NT2/D1 (cell line): Measurements from ENCODE around the gene TMEM51.

Experiments
- YY1 ChIP-seq: IDR thresholded peaks from 2 replicates; pipeline ENCODE4 v1.6.1; 2011; ENCODE audit not compliant: insufficient read length, insufficient read depth
- ZNF274 ChIP-seq: IDR thresholded peaks from 2 replicates; pipeline ENCODE4 v1.6.1; 2011; ENCODE audit warnings: mild to moderate bottlenecking, low read depth, low read length

DNA sequence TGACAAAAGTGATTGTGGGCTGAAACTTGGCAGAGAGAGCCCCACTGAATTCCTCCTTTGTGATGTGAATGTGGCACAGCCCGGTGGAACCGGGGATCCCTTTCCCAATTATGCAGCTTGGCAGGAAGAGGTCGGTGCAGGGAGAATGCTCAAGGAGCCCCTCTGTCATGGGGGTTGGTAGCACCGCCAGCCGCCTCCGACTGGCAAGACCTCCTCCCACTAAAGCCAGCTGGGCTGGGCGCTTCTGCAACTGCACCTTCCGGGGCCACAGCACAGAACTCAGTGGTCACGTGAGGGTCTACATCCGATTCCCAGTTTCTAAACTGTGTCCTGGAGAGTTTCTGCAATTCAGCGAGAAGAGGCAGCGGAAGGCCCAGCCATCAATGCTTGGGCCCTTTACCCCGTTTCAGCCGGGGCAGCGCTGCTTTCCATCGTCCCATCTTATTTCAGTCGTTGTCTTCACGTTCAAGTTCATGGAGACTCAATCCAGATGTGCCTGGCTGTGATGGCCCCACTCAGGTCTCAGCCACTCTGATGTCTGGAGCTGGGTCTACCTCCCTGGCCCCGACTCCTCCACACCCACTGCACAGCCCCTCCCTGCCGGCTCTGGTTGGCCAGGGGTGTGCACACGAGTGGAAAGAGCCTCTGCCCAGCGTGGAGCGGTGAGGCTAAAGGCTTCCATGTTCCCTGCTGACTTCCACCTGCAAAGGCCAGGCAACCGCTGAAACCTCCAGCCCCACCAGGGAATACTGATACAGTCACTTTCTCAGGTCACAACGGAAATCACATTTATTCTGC, 53.7 kb downstream of the TMEM51 start:
- TF ChIP-seq YY1 = no peak
- TF ChIP-seq ZNF274 = no peak
